Neuronal stem cell (in vitro differentiated cells): ENCODE data around the gene SV2B. TPM values are rescaled to one million over a fixed set of nuclear protein-coding genes. Genes with fewer than 3 reads are reported as not detected.

Experiments
- DNase-seq: peaks from one replicate; pipeline ENCODE4 v3.0.0-alpha.2; 2013; ENCODE audit warnings: low spot score
- H2AFZ ChIP-seq: one replicate; pipeline ENCODE4 v1.6.1; 2013; ENCODE audit warnings: mild to moderate bottlenecking, low read length, inconsistent platforms
- H2AK5ac ChIP-seq: 2 replicates; pipeline ENCODE4 v1.6.1; 2013; ENCODE audit warnings: low read depth, mild to moderate bottlenecking, inconsistent platforms, low read length, moderate library complexity, mixed read lengths
- H2BK120ac ChIP-seq: 2 replicates; pipeline ENCODE4 v1.6.1; 2013; ENCODE audit warnings: low read depth, mild to moderate bottlenecking, inconsistent platforms, low read length, moderate library complexity, mixed read lengths
- H2BK12ac ChIP-seq: one replicate; pipeline ENCODE4 v1.6.1; 2013; ENCODE audit warnings: low read length, inconsistent platforms
- H2BK15ac ChIP-seq: 2 replicates; pipeline ENCODE4 v1.6.1; 2013; ENCODE audit warnings: mild to moderate bottlenecking, low read length, inconsistent platforms, mixed read lengths
- H2BK5ac ChIP-seq: one replicate; pipeline ENCODE4 v1.6.1; 2013; ENCODE audit warnings: inconsistent platforms, mild to moderate bottlenecking, low read length, moderate library complexity
- H3K14ac ChIP-seq: one replicate; pipeline ENCODE4 v1.6.1; 2013; ENCODE audit warnings: low read length, inconsistent platforms
- H3K18ac ChIP-seq: 2 replicates; pipeline ENCODE4 v1.6.1; 2013; ENCODE audit warnings: low read length, inconsistent platforms
- H3K23ac ChIP-seq: 2 replicates; pipeline ENCODE4 v1.6.1; 2013; ENCODE audit warnings: low read depth, mild to moderate bottlenecking, mixed read lengths, low read length, inconsistent platforms; ENCODE audit not compliant: poor library complexity
- H3K27ac ChIP-seq: replicated peaks from 3 replicates; pipeline ENCODE4 v1.5.1; 2013; ENCODE audit warnings: low read length, inconsistent platforms
- H3K27me3 ChIP-seq, 3 experiments: 2 replicates each; pipeline ENCODE4 v1.6.1; 2013; ENCODE audit warnings: low read length in 3 of 3, mild to moderate bottlenecking in 2 of 3, inconsistent platforms in 1 of 3, low read depth in 1 of 3, mixed read lengths in 1 of 3, moderate library complexity in 1 of 3; ENCODE audit not compliant: control insufficient read depth in 3 of 3, insufficient read depth in 3 of 3
- H3K36me3 ChIP-seq, 2 donors: replicated peaks in 1 of 2; 2 replicates each; pipeline ENCODE4 v1.6.1; 2013; ENCODE audit warnings: low read length in 2 of 2; ENCODE audit not compliant: control insufficient read depth in 2 of 2, insufficient read depth in 2 of 2
- H3K4ac ChIP-seq: 2 replicates; pipeline ENCODE4 v1.6.1; 2013; ENCODE audit warnings: inconsistent platforms, mild to moderate bottlenecking, low read length, moderate library complexity
- H3K4me1 ChIP-seq, 2 donors: 1 replicate in 1 of 2; 2 replicates in 1 of 2; pipeline ENCODE4 v1.6.1; 2013; ENCODE audit warnings: low read length in 2 of 2, low read depth in 1 of 2; ENCODE audit not compliant: control insufficient read depth in 2 of 2, insufficient read depth in 1 of 2
- H3K4me2 ChIP-seq: one replicate; pipeline ENCODE4 v1.6.1; 2013; ENCODE audit warnings: mild to moderate bottlenecking, low read length, inconsistent platforms; ENCODE audit not compliant: insufficient read depth, poor library complexity, severe bottlenecking
- H3K4me3 ChIP-seq, 2 donors: 2 replicates each; pipeline ENCODE4 v1.5.1; 2013; ENCODE audit warnings: low read length in 2 of 2, mild to moderate bottlenecking in 2 of 2, inconsistent platforms in 1 of 2, moderate library complexity in 1 of 2
- H3K79me1 ChIP-seq: one replicate; pipeline ENCODE4 v1.6.1; 2013; ENCODE audit warnings: low read depth, mild to moderate bottlenecking, inconsistent platforms, low read length, moderate library complexity
- H3K9ac ChIP-seq: one replicate; pipeline ENCODE4 v1.6.1; 2013; ENCODE audit warnings: mild to moderate bottlenecking, low read depth, low read length, inconsistent platforms; ENCODE audit not compliant: poor library complexity
- H3K9me3 ChIP-seq, 2 donors: replicated peaks in 1 of 2; 2 replicates each; pipeline versions ENCODE3 to v1.6.1; 2013; ENCODE audit warnings: low read length in 2 of 2, mild to moderate bottlenecking in 2 of 2, inconsistent platforms in 1 of 2, low read depth in 1 of 2, mixed read lengths in 1 of 2, moderate library complexity in 1 of 2; ENCODE audit not compliant: control insufficient read depth in 2 of 2, insufficient read depth in 1 of 2
- H4K8ac ChIP-seq: one replicate; pipeline ENCODE4 v1.6.1; 2013; ENCODE audit warnings: low read depth, mild to moderate bottlenecking, inconsistent platforms, low read length, moderate library complexity
- H4K91ac ChIP-seq: one replicate; pipeline ENCODE4 v1.6.1; 2013; ENCODE audit warnings: low read length, low read depth, mild to moderate bottlenecking, inconsistent platforms; ENCODE audit not compliant: poor library complexity
- WGBS, 2 donors: extraction: QIAGEN DNeasy Blood & Tissue Kit; methylation state at CpG; one replicate each; pipeline ENCODE4 v1.1.7; 2013; ENCODE audit warnings: missing lambda C conversion rate in 2 of 2, mixed read lengths in 1 of 2; ENCODE audit not compliant: insufficient read length in 2 of 2, insufficient replicate concordance in 1 of 2; ENCODE audit errors: extremely low coverage in 2 of 2; 5-methylcytosine and 5-hydroxymethylcytosine counted together
- polyA plus RNA-seq, 2 experiments: library from polyadenylated mRNA; stranded (reverse); fragments of 200-250 nt; gene quantifications; one replicate each; pipeline ENCODE4 v1.2.3, GENCODE V29; 2013

The SV2B gene, protein sequence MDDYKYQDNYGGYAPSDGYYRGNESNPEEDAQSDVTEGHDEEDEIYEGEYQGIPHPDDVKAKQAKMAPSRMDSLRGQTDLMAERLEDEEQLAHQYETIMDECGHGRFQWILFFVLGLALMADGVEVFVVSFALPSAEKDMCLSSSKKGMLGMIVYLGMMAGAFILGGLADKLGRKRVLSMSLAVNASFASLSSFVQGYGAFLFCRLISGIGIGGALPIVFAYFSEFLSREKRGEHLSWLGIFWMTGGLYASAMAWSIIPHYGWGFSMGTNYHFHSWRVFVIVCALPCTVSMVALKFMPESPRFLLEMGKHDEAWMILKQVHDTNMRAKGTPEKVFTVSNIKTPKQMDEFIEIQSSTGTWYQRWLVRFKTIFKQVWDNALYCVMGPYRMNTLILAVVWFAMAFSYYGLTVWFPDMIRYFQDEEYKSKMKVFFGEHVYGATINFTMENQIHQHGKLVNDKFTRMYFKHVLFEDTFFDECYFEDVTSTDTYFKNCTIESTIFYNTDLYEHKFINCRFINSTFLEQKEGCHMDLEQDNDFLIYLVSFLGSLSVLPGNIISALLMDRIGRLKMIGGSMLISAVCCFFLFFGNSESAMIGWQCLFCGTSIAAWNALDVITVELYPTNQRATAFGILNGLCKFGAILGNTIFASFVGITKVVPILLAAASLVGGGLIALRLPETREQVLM
- 0.11 TPM for polyA plus RNA-seq (2013, experiment 1 of 2)
- 0.12 TPM for polyA plus RNA-seq (2013, experiment 2 of 2)

DNA sequence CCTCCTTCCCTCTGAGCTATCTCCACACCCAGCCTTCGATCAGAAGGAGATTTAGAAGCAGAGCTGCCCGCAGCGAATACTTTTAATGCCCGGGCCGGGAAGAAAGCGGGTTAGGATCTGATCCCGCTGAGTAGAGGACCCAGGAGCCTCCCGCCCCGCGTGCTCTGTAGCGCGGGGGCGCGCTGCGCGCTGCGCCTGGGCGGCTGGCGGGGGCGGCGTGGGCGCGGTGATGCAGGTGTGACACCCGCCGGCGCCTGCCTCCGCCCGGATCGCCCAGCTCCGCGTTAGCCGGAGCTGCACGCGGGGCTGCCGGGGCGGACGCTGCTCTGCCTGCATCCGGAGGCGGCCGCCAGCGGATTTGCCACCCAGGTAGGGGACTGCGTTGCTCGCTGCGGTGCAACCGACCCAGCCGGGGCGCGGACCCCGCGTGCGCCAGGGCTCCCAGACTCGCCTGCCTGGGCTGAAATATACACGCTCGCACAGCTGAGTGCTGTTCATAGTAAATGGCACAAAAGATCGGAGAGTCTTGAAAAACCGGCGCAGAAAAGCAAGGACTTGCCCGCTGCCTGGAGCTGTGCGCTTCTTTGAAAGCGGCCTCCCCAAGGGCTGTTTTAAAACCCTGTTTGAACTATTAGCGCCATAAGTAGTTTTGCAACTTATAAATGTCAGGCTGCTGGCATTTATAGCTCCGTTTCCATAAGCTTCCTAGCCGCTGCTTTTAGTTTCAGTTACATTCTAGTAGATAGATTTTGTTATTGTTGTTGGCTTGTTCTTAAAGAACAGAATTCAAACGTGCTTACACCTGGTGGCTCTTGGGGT, at the start of gene SV2B:
TSS of gene SV2B (plus strand) at position 263 of the 819 bp plus-strand sequence. CDS start 126,007 bp downstream, outside the sequence.
- Histone ChIP-seq H3K9ac (no peak within 1 kb of the TSS), H3K79me1 (no peaks in the 10 kb centered on the region), H3K14ac (no peak within 1 kb of the TSS), H3K23ac (no peak within 1 kb of the TSS), H3K27me3 (peaks cover 4 to 69% (median 40%) of the 10 kb centered on the region in 3 experiments), H2AK5ac (no peak within 1 kb of the TSS), H2AFZ (peak within 1 kb of the TSS; percentile 75), H3K36me3 (no peaks in the 10 kb centered on the region), H3K4me3 (peak within 1 kb of the TSS; percentile 14 to 76), H3K4ac (no peak within 1 kb of the TSS), H2BK12ac (no peak within 1 kb of the TSS), H2BK120ac (no peak within 1 kb of the TSS), H3K4me1 (peaks cover 3 to 5% of the 10 kb centered on the region in 2 donors), H2BK15ac (no peak within 1 kb of the TSS), H3K9me3 (peaks cover 0 to 2% of the 10 kb centered on the region in 2 donors), H4K91ac (no peak within 1 kb of the TSS), H4K8ac (no peak within 1 kb of the TSS), H2BK5ac (no peak within 1 kb of the TSS), H3K27ac (no peak within 1 kb of the TSS), H3K18ac (peak within 1 kb of the TSS; percentile 58), H3K4me2 (peak within 1 kb of the TSS; percentile 97)
- DNase-seq, result peak; percentile 38
- WGBS, 2 donors, result no CpG with 5 or more reads among the region's 64 CpGs

DNA sequence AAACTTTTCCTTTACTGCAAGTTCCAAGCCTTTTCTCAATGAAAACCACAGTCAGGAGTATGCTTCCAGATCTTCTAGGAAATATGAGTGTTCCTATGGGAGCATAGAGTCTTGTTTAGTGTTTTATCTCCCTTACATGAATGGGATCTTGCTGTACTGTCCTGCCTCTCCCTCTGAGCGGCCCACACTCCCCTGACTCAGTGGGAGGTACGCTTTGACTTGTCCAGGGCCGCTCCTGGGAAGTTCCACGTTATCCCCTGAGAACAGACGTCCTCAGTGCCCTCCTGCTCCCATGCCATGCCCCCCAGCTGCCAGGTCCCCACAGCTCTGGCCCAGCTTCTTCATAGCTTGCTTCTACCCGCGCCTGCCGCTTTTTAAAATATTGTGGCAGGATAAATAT, 48.8 kb upstream of the SV2B start:
- no peak overlapping the region for H4K8ac ChIP-seq
- no peak overlapping the region for H3K9ac ChIP-seq
- H3K36me3 ChIP-seq, result no peaks in the 10 kb centered on the region
- peaks cover 0 to 8% (median 2%) of the 10 kb centered on the region in 3 experiments for H3K27me3 ChIP-seq
- DNase-seq, result no peak
- H3K4me3 ChIP-seq, result no peak overlapping the region
- H3K79me1 ChIP-seq, result no peaks in the 10 kb centered on the region
- H2BK120ac ChIP-seq, result no peak overlapping the region
- H2BK12ac ChIP-seq, result no peak overlapping the region
- H3K4ac ChIP-seq, result no peak overlapping the region
- no peak overlapping the region for H2AK5ac ChIP-seq
- H3K4me2 ChIP-seq, result no peak overlapping the region
- no peaks in the 10 kb centered on the region for H3K4me1 ChIP-seq
- H4K91ac ChIP-seq, result no peak overlapping the region
- H3K14ac ChIP-seq, result no peak overlapping the region
- no peak overlapping the region for H2BK15ac ChIP-seq
- WGBS, 2 donors, result no CpG with 5 or more reads among the region's 8 CpGs
- H3K18ac ChIP-seq, result no peak overlapping the region
- no peak overlapping the region for H3K27ac ChIP-seq
- H3K23ac ChIP-seq, result no peak overlapping the region
- H2BK5ac ChIP-seq, result no peak overlapping the region
- H3K9me3 ChIP-seq, result no peaks in the 10 kb centered on the region
- H2AFZ ChIP-seq, result no peak overlapping the region

DNA sequence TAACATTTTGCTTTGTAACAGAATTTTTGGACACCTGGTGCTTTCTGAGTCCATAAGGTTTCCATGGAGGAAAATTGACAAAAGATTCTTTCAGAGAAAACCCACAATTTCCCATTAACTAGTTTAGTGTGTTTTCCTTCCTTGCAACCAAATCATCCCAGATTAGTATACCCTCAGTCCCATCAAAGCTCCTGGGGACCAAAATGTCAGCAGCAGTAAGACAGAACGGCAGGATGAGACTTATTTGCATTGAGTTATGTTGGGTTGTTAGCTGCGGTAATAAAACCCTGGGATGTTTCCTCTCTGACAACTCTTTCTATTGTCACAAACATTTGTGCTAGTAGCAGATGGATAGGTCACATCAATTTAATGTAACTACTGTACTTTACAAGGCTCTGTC, 45.2 kb upstream of the SV2B start:
- Histone ChIP-seq H3K27ac (no peak overlapping the region), H3K18ac (no peak overlapping the region), H3K4ac (no peak overlapping the region), H3K79me1 (no peaks in the 10 kb centered on the region), H4K91ac (no peak overlapping the region), H2BK15ac (no peak overlapping the region), H3K9ac (no peak overlapping the region), H3K36me3 (no peaks in the 10 kb centered on the region), H2BK5ac (no peak overlapping the region), H3K4me1 (no peaks in the 10 kb centered on the region), H3K4me3 (no peak overlapping the region), H2BK12ac (no peak overlapping the region), H2AK5ac (no peak overlapping the region), H2AFZ (no peak overlapping the region), H3K23ac (no peak overlapping the region), H3K4me2 (no peak overlapping the region), H4K8ac (no peak overlapping the region), H3K9me3 (no peaks in the 10 kb centered on the region), H3K14ac (no peak overlapping the region), H2BK120ac (no peak overlapping the region), H3K27me3 (peaks cover 0 to 8% (median 0%) of the 10 kb centered on the region in 3 experiments)
- no CpG with 5 or more reads among the region's 2 CpGs for WGBS, 2 donors
- DNase-seq, result no peak
